ENCODE results near the gene ESRP2. TPM values are rescaled to one million over a fixed set of nuclear protein-coding genes. Genes with fewer than 3 reads are reported as not detected.

ESRP2 gene
- total RNA-seq, 3 donors from 2014 or later = 0.80 to 58.0 (median 26.5) TPM

DNA sequence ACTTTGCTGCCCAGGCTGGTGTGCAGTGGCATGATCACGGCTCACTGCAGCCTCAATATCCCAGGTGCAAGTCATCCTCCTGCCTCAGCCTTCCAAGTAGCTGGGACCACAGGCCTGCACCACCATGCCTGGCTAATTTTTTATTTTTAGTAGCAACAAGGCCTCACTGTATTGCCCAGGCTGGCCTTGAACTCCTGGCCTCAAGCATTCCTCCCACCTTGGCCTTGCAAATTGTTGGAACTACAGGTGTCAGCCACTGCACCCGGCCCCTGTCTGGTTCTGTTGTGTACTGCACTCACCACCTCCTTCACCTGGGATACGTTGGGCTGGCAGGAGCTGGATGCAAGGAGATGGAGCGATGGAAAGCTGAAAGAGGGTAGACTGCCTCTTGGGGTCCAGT is 17.8 kb upstream of the ESRP2 start:
- DNase-seq (ENCODE audit: low spot score in 2 of 2) = no peak
- Histone ChIP-seq H3K27ac (no peak overlapping the region), H3K9me3 (no peaks in the 10 kb centered on the region), H3K36me3 (no peaks in the 10 kb centered on the region), H3K4me1 (no peaks in the 10 kb centered on the region), H3K4me3 (no peak overlapping the region), H3K27me3 (no peaks in the 10 kb centered on the region)
- intact Hi-C loops (cut with DNase I; ENCODE audit: low total_unique reads) = no loop called here
- no peak for TF ChIP-seq POLR2AphosphoS5 (IDR thresholded peaks at IDR 0.05)
- TF ChIP-seq, protein P1, sequence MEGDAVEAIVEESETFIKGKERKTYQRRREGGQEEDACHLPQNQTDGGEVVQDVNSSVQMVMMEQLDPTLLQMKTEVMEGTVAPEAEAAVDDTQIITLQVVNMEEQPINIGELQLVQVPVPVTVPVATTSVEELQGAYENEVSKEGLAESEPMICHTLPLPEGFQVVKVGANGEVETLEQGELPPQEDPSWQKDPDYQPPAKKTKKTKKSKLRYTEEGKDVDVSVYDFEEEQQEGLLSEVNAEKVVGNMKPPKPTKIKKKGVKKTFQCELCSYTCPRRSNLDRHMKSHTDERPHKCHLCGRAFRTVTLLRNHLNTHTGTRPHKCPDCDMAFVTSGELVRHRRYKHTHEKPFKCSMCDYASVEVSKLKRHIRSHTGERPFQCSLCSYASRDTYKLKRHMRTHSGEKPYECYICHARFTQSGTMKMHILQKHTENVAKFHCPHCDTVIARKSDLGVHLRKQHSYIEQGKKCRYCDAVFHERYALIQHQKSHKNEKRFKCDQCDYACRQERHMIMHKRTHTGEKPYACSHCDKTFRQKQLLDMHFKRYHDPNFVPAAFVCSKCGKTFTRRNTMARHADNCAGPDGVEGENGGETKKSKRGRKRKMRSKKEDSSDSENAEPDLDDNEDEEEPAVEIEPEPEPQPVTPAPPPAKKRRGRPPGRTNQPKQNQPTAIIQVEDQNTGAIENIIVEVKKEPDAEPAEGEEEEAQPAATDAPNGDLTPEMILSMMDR (IDR thresholded peaks at IDR 0.05) = no peak
- no peak for TF ChIP-seq POLR2A (IDR thresholded peaks at IDR 0.05)

DNA sequence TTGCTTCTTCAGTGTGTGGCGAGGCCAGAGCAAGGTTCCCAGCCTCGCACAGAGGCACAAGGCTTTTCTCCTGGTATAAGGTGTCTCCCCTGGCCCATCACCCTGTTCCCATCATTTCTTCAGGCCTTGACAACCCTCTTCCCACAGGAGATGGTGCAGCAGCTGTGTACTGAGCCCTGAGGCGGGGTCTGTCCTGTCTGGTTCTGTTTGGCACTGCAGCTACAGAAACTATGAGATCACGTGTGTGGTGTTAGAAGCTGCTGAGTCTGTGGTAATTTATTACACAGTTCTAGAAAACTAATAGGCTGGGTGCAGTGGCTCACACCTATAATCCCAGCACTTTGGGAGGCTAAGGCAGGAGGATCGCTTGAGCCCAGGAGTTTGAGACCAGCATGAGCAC is 16.5 kb upstream of the ESRP2 start:
- Histone ChIP-seq H3K36me3 (no peaks in the 10 kb centered on the region), H3K4me1 (no peaks in the 10 kb centered on the region)

DNA sequence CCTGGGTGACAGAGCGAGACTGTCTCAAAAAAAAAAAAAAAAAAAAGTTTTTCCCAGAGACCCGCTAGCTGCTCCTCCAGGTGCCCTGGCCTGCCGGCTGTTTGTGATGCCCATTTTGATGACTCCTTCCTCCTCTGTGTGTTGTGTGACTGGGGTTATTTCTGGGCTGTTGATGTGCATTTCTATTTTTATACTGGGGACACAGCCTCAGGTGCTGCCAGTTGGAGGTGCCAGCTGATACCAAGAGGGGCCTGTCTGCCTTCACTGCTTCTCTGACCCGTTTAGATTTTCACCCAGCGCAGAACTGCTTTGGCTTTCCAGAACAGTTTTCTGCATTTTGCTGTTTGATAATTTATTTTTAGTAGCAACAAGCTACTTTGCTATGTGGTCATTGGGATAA is 15.9 kb upstream of the ESRP2 start:
- H3K36me3 ChIP-seq = no peaks in the 10 kb centered on the region

More for the DNA sequence above, 16.5 kb upstream of the ESRP2 start:
- Histone ChIP-seq H3K4me3 (no peak overlapping the region), H3K27ac (no peak overlapping the region), H3K27me3 (no peaks in the 10 kb centered on the region), H3K9me3 (no peaks in the 10 kb centered on the region)
- TF ChIP-seq, protein P1 (IDR thresholded peaks at IDR 0.05) = no peak
- no peak for TF ChIP-seq POLR2A (IDR thresholded peaks at IDR 0.05)
- no peak for TF ChIP-seq POLR2AphosphoS5 (IDR thresholded peaks at IDR 0.05)
- DNase-seq (ENCODE audit: low spot score in 2 of 2) = no peak
- intact Hi-C loops (cut with DNase I; ENCODE audit: low total_unique reads) = no loop called here

DNA sequence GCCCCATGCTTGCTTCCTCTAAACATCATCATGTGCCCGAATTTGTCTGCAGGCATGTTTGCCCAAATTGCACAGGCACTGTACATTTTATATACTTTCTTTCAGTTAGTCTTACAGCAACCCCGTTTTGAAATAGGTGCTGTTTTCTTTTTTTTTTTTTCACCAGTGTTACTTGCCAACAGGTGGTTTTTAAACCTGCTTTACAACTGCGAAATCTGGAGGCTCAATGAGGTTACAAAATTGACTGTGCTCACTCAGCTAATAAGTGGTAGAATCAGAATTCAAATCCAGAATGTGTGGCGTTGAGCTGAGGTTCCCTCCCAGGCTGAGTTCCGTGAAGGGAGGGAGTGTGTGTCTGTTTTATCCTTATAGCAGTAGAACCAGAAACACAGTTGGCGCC is 15.0 kb upstream of the ESRP2 start:
- no peaks in the 10 kb centered on the region for H3K36me3 ChIP-seq

More for the DNA sequence above, 15.9 kb upstream of the ESRP2 start:
- Histone ChIP-seq H3K4me1 (no peaks in the 10 kb centered on the region), H3K4me3 (no peak overlapping the region), H3K27ac (no peak overlapping the region), H3K9me3 (no peaks in the 10 kb centered on the region), H3K27me3 (no peaks in the 10 kb centered on the region)
- intact Hi-C loops (cut with DNase I; ENCODE audit: low total_unique reads) = no loop called here
- TF ChIP-seq, protein P1 (IDR thresholded peaks at IDR 0.05) = no peak
- TF ChIP-seq POLR2A (IDR thresholded peaks at IDR 0.05) (no peak), POLR2AphosphoS5 (IDR thresholded peaks at IDR 0.05) (no peak)
- DNase-seq (ENCODE audit: low spot score in 2 of 2) = no peak

DNA sequence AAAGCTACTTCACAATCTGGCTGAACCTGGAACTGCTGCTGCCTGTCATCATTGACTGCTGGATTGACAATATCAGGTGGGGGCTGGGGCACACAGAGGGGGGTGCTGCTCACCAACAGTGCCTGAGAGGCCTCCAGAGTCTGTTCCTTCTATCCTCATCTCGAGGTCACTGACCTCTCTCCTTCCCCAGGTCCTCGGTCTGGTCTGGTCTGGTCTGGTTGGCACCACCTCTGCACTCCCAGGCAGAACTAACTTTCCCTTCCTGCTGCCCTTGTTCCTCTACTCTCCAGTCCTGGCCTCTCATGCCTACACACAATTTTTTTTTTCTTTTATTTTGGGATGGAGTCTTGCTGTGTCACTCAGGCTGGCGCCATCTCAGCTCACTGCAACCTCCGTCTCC is 13.4 kb upstream of the ESRP2 start:
- H3K27me3 ChIP-seq = no peaks in the 10 kb centered on the region
- H3K4me3 ChIP-seq = no peak overlapping the region
- TF ChIP-seq, protein P1 (IDR thresholded peaks at IDR 0.05) = no peak
- no peak for TF ChIP-seq POLR2AphosphoS5 (IDR thresholded peaks at IDR 0.05)
- TF ChIP-seq POLR2A (IDR thresholded peaks at IDR 0.05) = no peak
- H3K36me3 ChIP-seq = no peaks in the 10 kb centered on the region
- no peak overlapping the region for H3K27ac ChIP-seq
- no peaks in the 10 kb centered on the region for H3K9me3 ChIP-seq
- H3K4me1 ChIP-seq = peaks cover 4 to 11% of the 10 kb centered on the region in 2 donors
- no peak for DNase-seq (ENCODE audit: low spot score in 2 of 2)
- intact Hi-C loops (cut with DNase I; ENCODE audit: low total_unique reads) = no loop called here

More for the DNA sequence above, 15.0 kb upstream of the ESRP2 start:
- intact Hi-C loops (cut with DNase I; ENCODE audit: low total_unique reads) = no loop called here
- H3K4me3 ChIP-seq = no peak overlapping the region
- H3K27ac ChIP-seq = no peak overlapping the region
- H3K4me1 ChIP-seq = peaks cover 0 to 9% of the 10 kb centered on the region in 2 donors
- TF ChIP-seq POLR2AphosphoS5 (IDR thresholded peaks at IDR 0.05) = no peak
- TF ChIP-seq, protein P1 (IDR thresholded peaks at IDR 0.05) = no peak
- no peak for TF ChIP-seq POLR2A (IDR thresholded peaks at IDR 0.05)
- DNase-seq (ENCODE audit: low spot score in 2 of 2) = no peak
- H3K27me3 ChIP-seq = no peaks in the 10 kb centered on the region
- no peaks in the 10 kb centered on the region for H3K9me3 ChIP-seq
